Endodermal cell (in vitro differentiated cells): ENCODE measurements around the gene IL17A. TPM values are rescaled to one million over a fixed set of nuclear protein-coding genes. Genes with fewer than 3 reads are reported as not detected.

Experiments
- DNase-seq: peaks from one replicate; pipeline ENCODE4 v3.0.0-alpha.2; 2017
- H3K27ac ChIP-seq: 2 replicates; pipeline ENCODE4 v1.5.1; 2013; ENCODE audit warnings: mild to moderate bottlenecking, low read depth, low read length, moderate library complexity
- H3K27me3 ChIP-seq: 2 replicates; pipeline ENCODE4 v1.6.1; 2013; ENCODE audit warnings: mild to moderate bottlenecking, low read length, moderate library complexity; ENCODE audit not compliant: insufficient read depth, control insufficient read depth, poor library complexity, severe bottlenecking
- H3K36me3 ChIP-seq: 2 replicates; pipeline ENCODE4 v1.7.0; 2013; ENCODE audit warnings: mild to moderate bottlenecking, low read length, moderate library complexity; ENCODE audit not compliant: control insufficient read depth, insufficient read depth
- H3K4me1 ChIP-seq: one replicate; pipeline ENCODE4 v1.7.0; 2013; ENCODE audit warnings: low read length; ENCODE audit not compliant: control insufficient read depth, insufficient read depth
- H3K4me3 ChIP-seq: 2 replicates; pipeline ENCODE4 v1.5.1; 2013; ENCODE audit warnings: mild to moderate bottlenecking, low read length, moderate library complexity
- H3K9ac ChIP-seq: 2 replicates; pipeline ENCODE4 v1.6.1; 2013; ENCODE audit warnings: mild to moderate bottlenecking, low read length, moderate library complexity; ENCODE audit not compliant: poor library complexity, severe bottlenecking; ENCODE audit errors: extremely low read depth
- H3K9me3 ChIP-seq: 2 replicates; pipeline ENCODE4 v1.6.1; 2013; ENCODE audit warnings: mild to moderate bottlenecking, low read length, moderate library complexity; ENCODE audit not compliant: control insufficient read depth
- H3K27ac Mint-ChIP-seq: 2 replicates; pipeline ENCODE4 v1.8.0; 2020; ENCODE audit warnings: mixed read lengths
- H3K27me3 Mint-ChIP-seq: 2 replicates; pipeline ENCODE4 v1.8.0; 2021; ENCODE audit warnings: mild to moderate bottlenecking, mixed read lengths; ENCODE audit not compliant: insufficient read depth
- H3K36me3 Mint-ChIP-seq: 2 replicates; pipeline ENCODE4 v1.8.0; 2020; ENCODE audit warnings: low read depth, mixed read lengths
- H3K4me1 Mint-ChIP-seq: 2 replicates; pipeline ENCODE4 v1.8.0; 2020; ENCODE audit warnings: mixed read lengths
- H3K4me3 Mint-ChIP-seq: 2 replicates; pipeline ENCODE4 v1.8.0; 2020; ENCODE audit warnings: mild to moderate bottlenecking, moderate library complexity, mixed read lengths
- H3K9me3 Mint-ChIP-seq: 2 replicates; pipeline ENCODE4 v1.8.0; 2020; ENCODE audit warnings: mild to moderate bottlenecking, mixed read lengths
- WGBS, 2 experiments: methylation state at CpG; one replicate each; pipeline versions ENCODE4 v1.1.5 to v1.1.7; 2013; ENCODE audit warnings: missing lambda C conversion rate in 2 of 2, mixed read lengths in 1 of 2; ENCODE audit not compliant: insufficient coverage in 1 of 2, insufficient read length in 1 of 2; 5-methylcytosine and 5-hydroxymethylcytosine counted together
- total RNA-seq, 2 donors: library from RNA; stranded (reverse); fragmentation: NEBNext Ultra II Directional in 1 of 2; extraction: Animal tissue kit (Norgen Biotek cat#: 25700) in 1 of 2; gene quantifications; 2 replicates in 1 of 2; 3 replicates in 1 of 2; pipeline ENCODE4 v1.2.1, GENCODE V29; 2021
- TF ChIP-seq, protein P1 (sequence below): fragments of 200-600 bp; sonication (generic); conservative IDR thresholded peaks from 2 replicates; pipeline ENCODE4 v1.5.0; 2021; ENCODE audit warnings: antibody characterized with exemption, mild to moderate bottlenecking

IL17A gene
- total RNA-seq, 2 donors from 2014 or later, result not detected

DNA sequence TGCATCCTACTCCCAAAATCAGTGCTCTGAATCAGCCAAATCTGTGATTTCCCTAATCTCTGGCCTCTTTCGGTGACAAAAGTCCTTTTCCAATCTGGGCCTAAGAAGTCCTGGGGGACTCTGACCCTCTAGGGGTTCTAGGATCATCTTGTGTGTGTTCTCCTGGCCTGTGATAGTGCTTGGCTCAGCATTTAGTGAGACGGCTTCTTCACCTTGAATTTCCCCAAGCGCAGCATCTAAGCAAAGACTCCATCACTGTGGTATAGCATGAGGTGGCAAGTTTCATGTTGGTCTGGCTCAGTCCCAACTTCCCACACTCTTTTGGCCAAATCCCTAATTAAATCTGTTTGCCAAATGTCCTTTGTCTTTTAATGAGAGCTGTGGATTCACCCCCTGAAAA, 12.1 kb upstream of the IL17A start:
- Histone ChIP-seq H3K27ac (no peak overlapping the region), H3K4me1 (no peaks in the 10 kb centered on the region), H3K4me3 (no peak overlapping the region), H3K9me3 (no peaks in the 10 kb centered on the region), H3K9ac (no peak overlapping the region), H3K36me3 (no peaks in the 10 kb centered on the region), H3K27me3 (no peaks in the 10 kb centered on the region)
- H3K27me3 Mint-ChIP-seq, result no peaks in the 10 kb centered on the region
- 92 to 95% methylated on average over 2 to 3 of the region's 3 CpGs for WGBS, 2 experiments
- TF ChIP-seq, protein P1, sequence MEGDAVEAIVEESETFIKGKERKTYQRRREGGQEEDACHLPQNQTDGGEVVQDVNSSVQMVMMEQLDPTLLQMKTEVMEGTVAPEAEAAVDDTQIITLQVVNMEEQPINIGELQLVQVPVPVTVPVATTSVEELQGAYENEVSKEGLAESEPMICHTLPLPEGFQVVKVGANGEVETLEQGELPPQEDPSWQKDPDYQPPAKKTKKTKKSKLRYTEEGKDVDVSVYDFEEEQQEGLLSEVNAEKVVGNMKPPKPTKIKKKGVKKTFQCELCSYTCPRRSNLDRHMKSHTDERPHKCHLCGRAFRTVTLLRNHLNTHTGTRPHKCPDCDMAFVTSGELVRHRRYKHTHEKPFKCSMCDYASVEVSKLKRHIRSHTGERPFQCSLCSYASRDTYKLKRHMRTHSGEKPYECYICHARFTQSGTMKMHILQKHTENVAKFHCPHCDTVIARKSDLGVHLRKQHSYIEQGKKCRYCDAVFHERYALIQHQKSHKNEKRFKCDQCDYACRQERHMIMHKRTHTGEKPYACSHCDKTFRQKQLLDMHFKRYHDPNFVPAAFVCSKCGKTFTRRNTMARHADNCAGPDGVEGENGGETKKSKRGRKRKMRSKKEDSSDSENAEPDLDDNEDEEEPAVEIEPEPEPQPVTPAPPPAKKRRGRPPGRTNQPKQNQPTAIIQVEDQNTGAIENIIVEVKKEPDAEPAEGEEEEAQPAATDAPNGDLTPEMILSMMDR, result no peak
- H3K27ac Mint-ChIP-seq, result no peak overlapping the region
- H3K36me3 Mint-ChIP-seq, result no peaks in the 10 kb centered on the region
- DNase-seq, result no peak
- peaks cover 9% of the 10 kb centered on the region for H3K9me3 Mint-ChIP-seq
- H3K4me3 Mint-ChIP-seq, result no peak overlapping the region
- no peaks in the 10 kb centered on the region for H3K4me1 Mint-ChIP-seq

DNA sequence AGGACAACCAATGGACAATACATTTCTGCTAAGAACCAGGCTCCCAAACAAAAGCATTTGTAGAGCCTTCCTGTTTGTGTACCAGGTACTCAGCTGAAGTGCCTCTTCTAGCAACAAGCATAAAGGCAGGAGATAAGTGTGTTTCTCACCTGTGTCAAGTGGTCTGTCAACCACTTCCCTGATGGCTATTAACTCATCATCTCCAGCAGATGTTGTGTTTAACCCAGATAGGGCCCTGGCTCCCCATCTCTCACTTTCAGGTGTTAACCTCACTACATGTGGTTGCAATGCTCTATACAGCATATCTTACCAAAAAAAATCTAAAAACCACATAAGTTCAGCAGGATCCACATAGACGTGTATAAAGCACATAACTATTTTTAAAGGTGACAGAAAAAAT, 9.6 kb upstream of the IL17A start:
- 75 to 85% methylated on average over 1 of the region's 1 CpG for WGBS, 2 experiments
- Mint-ChIP-seq H3K9me3 (no peaks in the 10 kb centered on the region), H3K27me3 (no peaks in the 10 kb centered on the region)

DNA sequence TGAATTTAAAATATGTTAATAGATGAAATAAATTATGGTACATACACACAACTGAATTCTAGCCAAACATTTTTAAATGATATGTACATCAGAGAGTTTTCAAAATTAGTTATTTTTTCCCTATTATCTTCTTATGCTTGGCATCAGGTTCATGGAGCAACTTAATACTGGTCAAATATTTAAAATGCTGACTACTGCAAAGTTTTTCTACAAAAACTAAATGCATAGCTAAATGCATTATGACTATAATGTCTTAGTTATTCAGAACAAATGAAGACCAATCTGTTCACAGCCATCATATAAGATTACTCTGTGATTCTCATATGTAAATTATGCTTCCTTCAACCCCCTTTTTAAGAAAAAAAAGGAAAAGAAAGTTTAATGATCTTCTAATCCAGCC, 8.2 kb upstream of the IL17A start:
- Mint-ChIP-seq H3K4me1 (no peaks in the 10 kb centered on the region), H3K36me3 (no peaks in the 10 kb centered on the region), H3K27me3 (no peaks in the 10 kb centered on the region), H3K27ac (no peak overlapping the region), H3K4me3 (no peak overlapping the region), H3K9me3 (no peaks in the 10 kb centered on the region)
- no peak overlapping the region for H3K4me3 ChIP-seq
- no peak for DNase-seq
- H3K36me3 ChIP-seq, result no peaks in the 10 kb centered on the region
- TF ChIP-seq, protein P1, result no peak
- no peaks in the 10 kb centered on the region for H3K9me3 ChIP-seq
- no peak overlapping the region for H3K27ac ChIP-seq
- no peaks in the 10 kb centered on the region for H3K27me3 ChIP-seq
- H3K9ac ChIP-seq, result no peak overlapping the region
- no peaks in the 10 kb centered on the region for H3K4me1 ChIP-seq

More for the DNA sequence above, 9.6 kb upstream of the IL17A start:
- Histone ChIP-seq H3K9ac (no peak overlapping the region), H3K36me3 (no peaks in the 10 kb centered on the region), H3K4me1 (no peaks in the 10 kb centered on the region), H3K27ac (no peak overlapping the region), H3K9me3 (no peaks in the 10 kb centered on the region), H3K27me3 (no peaks in the 10 kb centered on the region), H3K4me3 (no peak overlapping the region)
- Mint-ChIP-seq H3K4me1 (no peaks in the 10 kb centered on the region), H3K36me3 (no peaks in the 10 kb centered on the region), H3K4me3 (no peak overlapping the region), H3K27ac (no peak overlapping the region)
- DNase-seq, result no peak
- TF ChIP-seq, protein P1, result no peak
